Dermis lymphatic vessel endothelial cell (primary cell): ENCODE measurements around the gene HESX1. TPM values are rescaled to one million over a fixed set of nuclear protein-coding genes. Genes with fewer than 3 reads are reported as not detected.

Source experiments
- total RNA-seq: library from RNA; depleted of rRNA; stranded (reverse); fragments of >200 nt; gene quantifications from 2 replicates; pipeline ENCODE4 v1.2.1, GENCODE V29; 2014

Gene HESX1
- total RNA-seq = 0.33 and 0.60 TPM in 2 replicates

GRCh38 chr3:57199895-57200297 is at the start of gene HESX1:
TSS of gene HESX1 (minus strand) at chr3:57199978. CDS start at chr3:57199918, 60 bp downstream.

GRCh38 chr3:57227204-57227929 is 27.6 kb upstream of the HESX1 start, which contains the start of gene APPL1:
TSS of gene APPL1 (plus strand) at chr3:57227729. CDS start at chr3:57227884, 155 bp downstream.

GRCh38 chr3:57164657-57165573 is 34.9 kb downstream of the HESX1 start, which contains the start of gene IL17RD:
TSS of gene IL17RD (minus strand) at chr3:57165353. CDS start at chr3:57165286, 67 bp downstream.

Other genes with a start within 250 kb of the HESX1 start
- gene SPATA12, start 139.3 kb downstream of the HESX1 start, total RNA-seq = 0.22 and 0.52 TPM in 2 replicates
- gene IL17RD, start 34.6 kb downstream of the HESX1 start, total RNA-seq = 0.22 and 1.0 TPM in 2 replicates
- gene APPL1, start 27.8 kb upstream of the HESX1 start, total RNA-seq = 36.4 and 56.6 TPM in 2 replicates
- gene ASB14, start 92.7 kb upstream of the HESX1 start, total RNA-seq = not detected in 2 replicates